WTC11 (cell line): ENCODE data around the gene EFHD1. TPM values are rescaled to one million over a fixed set of nuclear protein-coding genes. Genes with fewer than 3 reads are reported as not detected.

Experiments
- total RNA-seq: library from RNA; stranded (reverse); gene quantifications from 3 replicates; pipeline ENCODE4 v1.2.3, GENCODE V29; 2021

The EFHD1 gene
- total RNA-seq, 1 experiment from 2014 or later = 6.1 TPM

Other genes starting within 250 kb of the EFHD1 start
- 0.94 to 1.3 TPM (median 1.2 TPM) in 3 replicates for gene ALPG, start 226.8 kb upstream of the EFHD1 start, total RNA-seq
- gene ALPI, start 177.5 kb upstream of the EFHD1 start, total RNA-seq = not detected in 3 replicates
- 21.4 to 23.3 TPM (median 21.9 TPM) in 3 replicates for gene ECEL1, start 145.8 kb upstream of the EFHD1 start, total RNA-seq
- not detected in 3 replicates for gene PRSS56, start 113.2 kb upstream of the EFHD1 start, total RNA-seq
- gene CHRND, start 107.4 kb upstream of the EFHD1 start, total RNA-seq = 0.07 to 0.11 TPM in 2 of 3 replicates, not detected in the other
- 0.20 TPM in 1 of 3 replicates, not detected in the others for gene CHRNG, start 93.9 kb upstream of the EFHD1 start, total RNA-seq
- gene TIGD1, start 83.0 kb upstream of the EFHD1 start, total RNA-seq = 5.2 to 9.0 TPM (median 6.1 TPM) in 3 replicates
- gene EIF4E2, start 82.9 kb upstream of the EFHD1 start, total RNA-seq = 90.6 to 97.8 TPM (median 95.9 TPM) in 3 replicates
- gene GIGYF2, start 63.7 kb downstream of the EFHD1 start, total RNA-seq = 49.3 to 53.1 TPM (median 52.0 TPM) in 3 replicates
- gene KCNJ13, start 143.0 kb downstream of the EFHD1 start, total RNA-seq = not detected in 3 replicates
- gene SNORC, start 236.7 kb downstream of the EFHD1 start, total RNA-seq = 2.8 to 3.4 TPM (median 3.4 TPM) in 3 replicates